GM18511 (cell line): Measurements from ENCODE around the gene AKT2.

Experiments
- ATAC-seq: cut with Tn5 transposase; IDR thresholded peaks from one replicate; pipeline ENCODE4 v1.9.1; 2021; ENCODE audit warnings: mild to moderate bottlenecking, moderate library complexity; ENCODE audit not compliant: unreplicated experiment

The AKT2 gene

GRCh38 chr19:40274585-40275544 lies 10.3 kb downstream of the AKT2 start:
- ATAC-seq = no peak

- no peak for ATAC-seq
Observed at GRCh38 chr19:40273469-40274360, 11.4 kb downstream of the AKT2 start.

- no peak for ATAC-seq
Observed at GRCh38 chr19:40272261-40272660, 12.9 kb downstream of the AKT2 start.

- no peak for ATAC-seq
Observed at GRCh38 chr19:40271706-40272105, 13.4 kb downstream of the AKT2 start.

GRCh38 chr19:40270362-40271089 lies 14.6 kb downstream of the AKT2 start:
- no peak for ATAC-seq

- ATAC-seq = no peak
Observed at GRCh38 chr19:40269216-40269940, 15.8 kb downstream of the AKT2 start.

GRCh38 chr19:40267601-40267997 lies 17.5 kb downstream of the AKT2 start:
- no peak for ATAC-seq

- no peak for ATAC-seq
Observed at GRCh38 chr19:40266912-40267600, 18.1 kb downstream of the AKT2 start.

- ATAC-seq = no peak
Observed at GRCh38 chr19:40266119-40266518, 19.0 kb downstream of the AKT2 start.

- no peak for ATAC-seq
Observed at GRCh38 chr19:40265763-40266099, 19.4 kb downstream of the AKT2 start.

- no peak for ATAC-seq
Observed at GRCh38 chr19:40265055-40265762, 19.9 kb downstream of the AKT2 start.

- ATAC-seq = no peak
Observed at GRCh38 chr19:40264314-40265054, 20.7 kb downstream of the AKT2 start.

GRCh38 chr19:40263440-40264313 lies 21.5 kb downstream of the AKT2 start:
- no peak for ATAC-seq

GRCh38 chr19:40262422-40262821 lies 22.7 kb downstream of the AKT2 start:
- no peak for ATAC-seq

GRCh38 chr19:40261631-40262030 lies 23.5 kb downstream of the AKT2 start:
- ATAC-seq = no peak

GRCh38 chr19:40257096-40257517 lies 28.0 kb downstream of the AKT2 start:
- no peak for ATAC-seq

- ATAC-seq = no peak
Observed at GRCh38 chr19:40256512-40256911, 28.6 kb downstream of the AKT2 start.
